ENCODE measurements around the gene DPP8.

The DPP8 gene

DNA sequence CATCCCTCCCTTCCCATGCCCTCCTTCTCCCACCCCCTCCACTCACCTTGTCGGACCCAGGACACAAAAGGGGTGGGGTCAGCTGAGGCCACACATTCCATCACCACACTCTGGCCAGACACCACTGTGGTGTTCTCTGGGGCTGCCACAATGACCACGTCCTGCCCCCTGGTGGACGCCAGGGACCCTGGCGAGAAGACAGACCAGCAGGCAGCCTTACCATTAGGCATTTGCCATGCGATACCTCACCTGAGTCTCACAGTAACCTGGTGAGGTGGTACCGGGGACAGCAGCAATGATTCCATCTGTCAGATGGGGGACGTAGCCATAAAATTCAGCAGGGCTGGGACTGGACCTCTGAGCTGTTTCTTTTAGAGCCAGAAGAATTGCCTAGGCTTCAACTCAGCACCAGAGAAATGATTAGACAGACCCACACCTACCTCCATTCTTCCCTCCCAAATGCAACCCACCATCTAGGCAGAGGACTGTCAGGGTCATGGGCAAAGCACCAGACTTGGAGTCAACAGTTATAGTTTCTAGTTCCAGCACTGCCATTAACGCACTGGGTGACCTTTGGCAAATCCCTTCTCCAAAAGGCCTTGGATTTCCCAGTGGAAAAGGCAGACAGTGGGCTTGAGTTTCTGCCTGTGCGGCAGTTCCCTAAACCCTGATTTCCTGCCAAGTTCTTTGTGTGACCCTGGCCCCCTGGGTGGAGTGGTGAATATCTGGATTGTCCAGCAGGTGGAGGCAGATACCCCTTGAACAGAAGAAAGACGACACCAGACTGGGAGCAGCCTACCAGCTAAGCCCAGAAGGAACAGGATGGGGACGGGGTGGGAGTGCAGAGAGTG lies 116.5 kb downstream of the DPP8 start (continued):
- TF ChIP-seq KLF17 (tag by site-specific recombination; IDR thresholded peaks at IDR 0.05) (peak; percentile 52; the same call in 1 of the 2 replicates), ZBTB8A (tag by site-specific recombination; IDR thresholded peaks at IDR 0.05) (peak; percentile 49; the same call in 1 of the 2 replicates), ZNF580 (tag by site-specific recombination; IDR thresholded peaks at IDR 0.05) (no peak), IKZF3 (tag by site-specific recombination; IDR thresholded peaks at IDR 0.05) (peak; percentile 72), ZNF571 (tag by site-specific recombination; IDR thresholded peaks at IDR 0.05) (no peak), ZSCAN30 (tag by site-specific recombination; IDR thresholded peaks at IDR 0.05) (peak; percentile 77), EGR2 (tag by site-specific recombination; IDR thresholded peaks at IDR 0.05; ENCODE audit: low read depth) (peak; percentile 97; the same call in 1 of the 2 replicates), REST (tag by site-specific recombination; IDR thresholded peaks at IDR 0.05) (peak; percentile 50; the same call in 1 of the 2 replicates), ZNF843 (tag by site-specific recombination; IDR thresholded peaks at IDR 0.05) (no peak), ZBTB48 (tag by site-specific recombination; IDR thresholded peaks at IDR 0.05) (peak; percentile 97), ZBTB6 (tag by site-specific recombination; IDR thresholded peaks at IDR 0.05) (no peak), KLF10 (tag by site-specific recombination; IDR thresholded peaks at IDR 0.05) (no peak), ZNF660 (tag by site-specific recombination; IDR thresholded peaks at IDR 0.05) (peak; percentile 71; the same call in 1 of the 2 replicates), ZBTB1 (tag by site-specific recombination; IDR thresholded peaks at IDR 0.05) (no peak), ZNF707 (tag by site-specific recombination; IDR thresholded peaks at IDR 0.05) (no peak), ZNF391 (tag by site-specific recombination; IDR thresholded peaks at IDR 0.05; ENCODE audit: borderline replicate concordance, low read depth) (peak; percentile 71; the same call in 1 of the 2 replicates), GLIS1 (tag by site-specific recombination; IDR thresholded peaks at IDR 0.05) (peak; percentile 98), ZBTB17 (tag by site-specific recombination; IDR thresholded peaks at IDR 0.05) (peak; percentile 89), ZIC2 (tag by site-specific recombination; IDR thresholded peaks at IDR 0.05) (peak; percentile 84), ZNF404 (tag by site-specific recombination; IDR thresholded peaks at IDR 0.05) (no peak), ZNF544 (tag by site-specific recombination; IDR thresholded peaks at IDR 0.05) (no peak), INSM2 (tag by site-specific recombination; IDR thresholded peaks at IDR 0.05) (no peak), ZNF76 (tag by site-specific recombination; IDR thresholded peaks at IDR 0.05; ENCODE audit: borderline replicate concordance, low read depth) (peak; percentile 1; the same call in 1 of the 2 replicates), ZNF629 (tag by site-specific recombination; IDR thresholded peaks at IDR 0.05) (peak; percentile 15; the same call in 1 of the 2 replicates), PBX3 (CRISPR knock-in tag; IDR thresholded peaks at IDR 0.05) (peak; percentile 54; the same call in 1 of the 2 replicates)
- TF ChIP-seq, protein P1, sequence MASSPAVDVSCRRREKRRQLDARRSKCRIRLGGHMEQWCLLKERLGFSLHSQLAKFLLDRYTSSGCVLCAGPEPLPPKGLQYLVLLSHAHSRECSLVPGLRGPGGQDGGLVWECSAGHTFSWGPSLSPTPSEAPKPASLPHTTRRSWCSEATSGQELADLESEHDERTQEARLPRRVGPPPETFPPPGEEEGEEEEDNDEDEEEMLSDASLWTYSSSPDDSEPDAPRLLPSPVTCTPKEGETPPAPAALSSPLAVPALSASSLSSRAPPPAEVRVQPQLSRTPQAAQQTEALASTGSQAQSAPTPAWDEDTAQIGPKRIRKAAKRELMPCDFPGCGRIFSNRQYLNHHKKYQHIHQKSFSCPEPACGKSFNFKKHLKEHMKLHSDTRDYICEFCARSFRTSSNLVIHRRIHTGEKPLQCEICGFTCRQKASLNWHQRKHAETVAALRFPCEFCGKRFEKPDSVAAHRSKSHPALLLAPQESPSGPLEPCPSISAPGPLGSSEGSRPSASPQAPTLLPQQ (tag by site-specific recombination; IDR thresholded peaks at IDR 0.05), result 0 out of 2 replicates have a peak, but pooled peaks have one; percentile 33
- TF ChIP-seq, protein P2, sequence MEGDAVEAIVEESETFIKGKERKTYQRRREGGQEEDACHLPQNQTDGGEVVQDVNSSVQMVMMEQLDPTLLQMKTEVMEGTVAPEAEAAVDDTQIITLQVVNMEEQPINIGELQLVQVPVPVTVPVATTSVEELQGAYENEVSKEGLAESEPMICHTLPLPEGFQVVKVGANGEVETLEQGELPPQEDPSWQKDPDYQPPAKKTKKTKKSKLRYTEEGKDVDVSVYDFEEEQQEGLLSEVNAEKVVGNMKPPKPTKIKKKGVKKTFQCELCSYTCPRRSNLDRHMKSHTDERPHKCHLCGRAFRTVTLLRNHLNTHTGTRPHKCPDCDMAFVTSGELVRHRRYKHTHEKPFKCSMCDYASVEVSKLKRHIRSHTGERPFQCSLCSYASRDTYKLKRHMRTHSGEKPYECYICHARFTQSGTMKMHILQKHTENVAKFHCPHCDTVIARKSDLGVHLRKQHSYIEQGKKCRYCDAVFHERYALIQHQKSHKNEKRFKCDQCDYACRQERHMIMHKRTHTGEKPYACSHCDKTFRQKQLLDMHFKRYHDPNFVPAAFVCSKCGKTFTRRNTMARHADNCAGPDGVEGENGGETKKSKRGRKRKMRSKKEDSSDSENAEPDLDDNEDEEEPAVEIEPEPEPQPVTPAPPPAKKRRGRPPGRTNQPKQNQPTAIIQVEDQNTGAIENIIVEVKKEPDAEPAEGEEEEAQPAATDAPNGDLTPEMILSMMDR (tag by site-specific recombination; IDR thresholded peaks at IDR 0.05), result peak; percentile 92
